ENCODE measurements around the gene PAEP.

PAEP gene

DNA sequence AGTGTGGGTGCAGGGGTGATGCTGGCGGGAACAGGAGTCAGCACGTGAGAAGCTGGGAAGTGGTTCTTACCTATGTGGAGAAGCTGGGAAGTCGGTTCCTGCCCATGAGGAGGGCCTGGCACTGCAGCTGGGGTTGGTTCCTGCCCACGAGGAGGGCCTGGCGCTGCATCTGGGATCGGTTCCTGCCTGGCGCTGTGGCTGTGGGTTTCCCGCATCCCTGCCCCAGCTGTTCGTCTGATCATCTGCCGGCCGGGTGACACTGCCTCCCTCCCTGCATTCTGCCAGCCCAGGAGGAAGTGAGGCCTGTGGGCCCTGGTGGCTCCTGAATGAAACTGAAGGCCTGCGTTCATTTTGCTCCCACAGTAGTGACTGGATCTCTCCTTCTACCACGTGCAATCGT, 10.5 kb upstream of the PAEP start:
- DNase-seq (ENCODE audit: low read depth in 2 of 2) = no peak

DNA sequence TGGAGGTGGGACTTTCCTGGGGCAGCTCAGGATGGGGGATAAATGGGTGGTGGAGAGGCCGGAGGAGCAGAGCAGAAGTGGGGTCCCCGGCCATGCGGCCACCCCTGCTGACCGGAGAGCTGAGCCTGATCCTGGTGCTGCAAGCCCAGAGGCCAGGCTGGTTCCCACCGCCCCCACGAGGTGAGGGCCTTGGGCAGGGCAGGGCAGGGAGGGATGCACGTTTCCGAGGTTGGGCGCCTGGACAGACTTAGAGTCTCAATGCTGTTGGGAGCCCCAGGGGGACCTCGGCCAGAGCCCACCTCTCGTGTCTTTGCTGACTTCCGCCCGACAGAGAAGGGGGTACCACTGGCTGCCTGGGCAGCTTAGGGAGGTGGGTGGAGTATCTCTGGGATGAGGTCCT, 10.1 kb upstream of the PAEP start:
- no peak for DNase-seq (ENCODE audit: low read depth in 2 of 2)

DNA sequence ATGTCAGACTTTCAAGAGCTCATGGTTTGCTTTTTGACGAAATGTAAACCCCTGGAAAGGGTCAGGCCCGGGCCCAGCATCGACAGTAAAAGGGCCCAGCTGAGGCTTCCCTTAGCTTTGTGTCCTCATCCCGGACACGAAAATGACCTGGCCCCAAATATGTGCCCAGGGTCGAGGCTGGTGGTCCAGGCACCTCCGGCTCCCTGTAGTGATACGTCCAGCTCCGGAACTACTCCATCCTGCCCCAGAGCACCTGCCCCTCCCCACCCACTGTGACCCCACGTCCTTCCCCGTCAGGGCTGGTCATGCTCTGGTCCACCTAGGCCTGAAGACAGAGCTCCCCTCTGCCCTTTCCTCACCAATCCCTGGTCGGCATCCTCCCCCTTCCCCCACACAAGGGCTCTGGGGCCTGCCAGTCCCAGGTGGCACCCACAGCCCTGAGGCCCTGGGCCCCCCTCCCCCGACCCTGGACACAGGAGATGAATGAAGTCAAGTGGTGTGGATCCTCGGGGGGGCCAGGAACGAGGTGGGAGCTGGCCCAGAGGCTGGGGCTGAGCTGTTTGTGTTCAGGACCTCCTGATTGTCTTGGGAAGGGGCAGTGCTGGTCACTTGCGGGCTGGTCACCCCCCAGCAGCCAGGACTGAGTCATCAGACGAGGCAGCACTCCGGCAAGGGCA, 9.4 kb upstream of the PAEP start:
- no peak for DNase-seq (ENCODE audit: low read depth in 2 of 2)

DNA sequence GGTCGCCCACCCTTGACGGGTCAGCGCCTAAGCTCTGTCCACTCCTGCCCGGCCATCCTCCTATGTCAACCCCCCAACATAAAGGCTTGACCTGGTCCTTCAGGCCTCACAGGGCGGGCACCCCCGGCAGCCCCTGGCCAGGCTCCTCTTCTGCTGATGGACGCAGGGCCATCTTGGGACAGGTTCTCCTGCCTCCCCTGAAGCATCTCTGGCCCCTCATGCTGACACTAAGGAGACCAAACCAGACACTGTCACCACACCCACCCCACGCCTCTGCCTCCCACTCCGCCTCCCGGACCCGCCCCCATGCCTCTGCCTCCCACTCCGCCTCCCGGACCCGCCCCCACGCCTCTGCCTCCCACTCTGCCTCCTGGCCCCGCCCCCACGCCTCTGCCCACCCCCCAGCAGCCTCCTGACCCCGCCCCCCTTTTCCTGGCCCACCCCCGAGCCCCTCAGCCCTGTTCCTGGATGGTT, 8.8 kb upstream of the PAEP start:
- DNase-seq (ENCODE audit: low read depth in 2 of 2) = no peak

DNA sequence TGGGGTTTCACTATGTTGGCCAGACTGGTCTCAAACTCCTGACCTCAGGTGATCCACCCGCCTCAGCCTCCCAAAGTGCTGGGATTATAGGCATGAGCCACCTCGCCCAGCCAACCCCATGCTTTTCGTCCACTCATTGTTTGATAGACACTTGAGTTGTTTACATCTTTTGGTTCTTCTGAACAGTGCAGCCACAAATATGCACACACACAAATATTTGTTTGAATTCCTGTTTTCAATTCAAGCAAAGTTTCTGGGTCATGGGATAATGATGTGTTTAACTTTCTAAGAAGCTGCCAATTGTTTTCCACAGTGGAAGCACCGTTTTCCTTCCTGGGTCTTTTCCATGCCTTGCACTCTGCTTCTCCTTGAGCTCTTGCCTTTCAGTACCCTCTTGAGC, 6.8 kb upstream of the PAEP start:
- DNase-seq (ENCODE audit: low read depth in 2 of 2) = no peak

DNA sequence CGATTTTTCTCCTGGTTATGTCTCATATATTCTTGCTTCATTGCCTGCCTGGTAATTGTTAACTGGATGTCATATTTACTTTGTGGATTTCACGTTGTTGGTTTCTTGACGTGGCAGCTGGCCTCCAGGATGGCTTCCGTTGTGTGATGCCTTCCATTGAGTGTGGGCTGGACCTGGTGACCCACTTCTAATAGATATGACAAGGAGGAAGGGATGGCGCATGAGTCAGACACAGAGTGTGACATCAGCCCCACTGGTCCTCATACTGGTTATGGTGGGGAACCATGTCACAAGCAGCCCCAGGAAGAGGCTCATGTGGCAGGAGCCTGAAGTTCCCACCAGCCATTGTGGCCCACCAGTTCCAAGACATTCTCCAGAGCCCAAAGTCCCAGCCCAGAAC, 6.4 kb upstream of the PAEP start:
- no peak for DNase-seq (ENCODE audit: low read depth in 2 of 2)

DNA sequence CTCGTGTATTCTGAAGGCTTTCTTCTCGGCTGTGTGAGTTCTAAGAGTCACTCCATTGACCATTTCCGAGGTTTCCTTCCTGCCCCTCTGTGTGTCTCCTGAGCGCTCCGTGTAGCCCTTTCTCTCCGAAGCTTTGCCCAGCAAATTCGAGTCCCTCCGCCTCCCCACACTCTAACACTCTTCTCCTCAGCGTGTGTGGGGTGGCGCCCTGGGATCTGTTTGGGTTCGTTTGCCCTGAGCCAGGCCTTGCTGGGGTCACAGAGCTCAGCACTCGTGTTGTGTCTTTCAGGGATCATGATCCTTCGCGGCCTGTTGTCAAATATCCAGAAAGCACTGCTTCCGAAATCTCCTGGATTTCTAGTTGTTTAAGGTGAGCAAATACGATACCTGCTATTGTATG, 5.6 kb upstream of the PAEP start:
- no peak for DNase-seq (ENCODE audit: low read depth in 2 of 2)

DNA sequence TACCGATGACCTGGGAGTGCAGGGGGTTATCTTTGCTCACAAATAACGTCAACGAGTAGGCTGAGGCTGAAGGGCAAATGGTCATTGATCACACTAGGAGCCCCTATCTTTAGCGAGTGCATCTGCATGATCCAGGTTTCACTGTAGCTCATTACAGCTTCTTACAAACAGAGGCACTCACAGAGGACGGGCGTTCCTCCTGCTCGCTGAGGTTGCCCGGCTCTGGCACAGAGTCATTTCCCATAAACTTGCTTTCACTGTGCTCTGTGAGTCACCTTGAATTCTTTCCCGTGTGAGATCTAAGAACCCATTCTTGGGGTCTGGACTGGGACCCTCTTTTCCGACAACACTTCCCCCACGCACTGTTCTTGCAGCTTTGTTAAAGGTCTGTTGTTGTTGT, 1.9 kb upstream of the PAEP start:
- no peak for DNase-seq (ENCODE audit: low read depth in 2 of 2)

DNA sequence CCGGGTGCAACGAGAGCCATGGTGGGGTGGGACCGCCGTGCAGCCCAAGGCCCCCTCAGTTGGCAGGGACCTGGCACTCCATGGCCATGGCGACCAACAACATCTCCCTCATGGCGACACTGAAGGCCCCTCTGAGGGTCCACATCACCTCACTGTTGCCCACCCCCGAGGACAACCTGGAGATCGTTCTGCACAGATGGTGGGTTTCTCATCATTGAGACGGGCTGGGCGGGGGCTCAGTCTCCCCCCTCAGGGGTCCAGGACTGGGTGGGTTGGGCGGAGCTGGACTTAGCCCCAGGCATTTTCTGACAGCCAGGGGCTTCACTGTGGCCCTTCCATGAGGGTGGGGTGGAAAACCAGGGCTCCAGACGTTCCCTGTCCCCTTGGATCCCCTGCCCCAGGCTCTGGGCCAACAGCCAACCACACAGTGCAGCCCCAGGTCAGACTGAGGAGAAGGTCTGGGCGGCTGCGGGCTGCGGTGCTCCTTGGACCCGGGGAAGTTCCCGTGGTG, 734 bp downstream of the PAEP start:
- no peak for DNase-seq (ENCODE audit: low read depth in 2 of 2)

DNA sequence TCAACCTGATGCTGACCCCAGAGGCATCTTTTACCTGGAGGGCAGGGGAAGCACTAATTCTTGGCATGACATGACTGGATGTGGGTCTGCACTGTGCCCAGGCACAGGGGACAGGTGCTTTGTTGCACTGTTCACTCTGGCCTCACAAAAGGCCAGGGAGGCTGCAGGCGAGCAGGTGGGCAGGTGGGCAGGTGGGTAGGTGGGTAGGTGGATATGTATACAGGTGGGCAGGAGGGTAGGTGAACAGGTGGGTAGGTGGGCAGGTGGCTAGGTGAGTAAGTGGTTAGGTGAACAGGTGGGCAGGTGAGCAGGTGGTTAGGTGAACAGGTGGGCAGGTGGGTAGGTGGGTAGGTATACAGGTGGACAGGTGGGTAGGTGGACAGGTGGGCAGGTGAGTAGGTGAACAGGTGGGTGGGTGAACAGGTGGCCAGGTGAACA, 1.5 kb downstream of the PAEP start:
- no peak for DNase-seq (ENCODE audit: low read depth in 2 of 2)

DNA sequence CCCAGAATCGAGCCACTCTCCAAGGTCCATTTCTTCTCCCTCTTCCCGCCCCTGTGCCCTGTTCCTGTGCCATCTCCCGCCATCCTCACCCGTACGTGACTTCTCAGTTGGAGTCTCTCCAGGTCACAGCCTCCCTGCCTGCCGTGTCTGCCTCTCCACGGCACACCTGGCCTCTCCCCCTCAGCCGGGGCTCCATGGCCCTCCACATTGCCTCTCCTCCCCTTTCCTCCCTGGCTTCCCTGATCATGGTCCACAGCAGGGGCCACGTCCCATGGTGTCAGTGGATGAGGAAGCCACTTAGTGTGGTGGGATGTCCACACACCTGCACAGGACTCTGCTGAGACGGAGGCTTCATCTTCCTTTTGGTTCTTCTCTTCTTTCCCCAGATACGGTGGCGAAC, 2.3 kb downstream of the PAEP start:
- DNase-seq (ENCODE audit: low read depth in 2 of 2) = no peak

DNA sequence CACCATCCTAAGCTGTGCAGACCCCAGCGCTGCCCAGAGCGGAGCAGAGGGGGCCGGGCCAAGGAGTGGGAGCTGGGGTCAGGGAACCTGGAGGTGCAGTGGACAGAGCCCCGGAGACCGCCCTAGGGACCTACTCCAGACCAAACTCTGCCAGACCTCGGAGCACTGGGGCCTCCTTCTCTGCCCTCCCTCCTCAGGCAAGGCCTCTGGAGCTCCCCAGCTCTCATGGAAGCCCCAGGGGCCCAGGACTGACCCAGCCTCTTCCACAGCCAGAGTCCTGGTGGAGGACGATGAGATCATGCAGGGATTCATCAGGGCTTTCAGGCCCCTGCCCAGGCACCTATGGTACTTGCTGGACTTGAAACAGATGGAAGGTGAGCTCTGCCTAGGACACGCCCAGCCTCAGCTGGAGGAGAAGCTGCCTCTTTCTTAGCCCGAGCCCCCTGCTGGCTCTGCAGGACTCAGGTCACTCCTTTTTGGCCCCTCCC, 3.6 kb downstream of the PAEP start:
- no peak for DNase-seq (ENCODE audit: low read depth in 2 of 2)

DNA sequence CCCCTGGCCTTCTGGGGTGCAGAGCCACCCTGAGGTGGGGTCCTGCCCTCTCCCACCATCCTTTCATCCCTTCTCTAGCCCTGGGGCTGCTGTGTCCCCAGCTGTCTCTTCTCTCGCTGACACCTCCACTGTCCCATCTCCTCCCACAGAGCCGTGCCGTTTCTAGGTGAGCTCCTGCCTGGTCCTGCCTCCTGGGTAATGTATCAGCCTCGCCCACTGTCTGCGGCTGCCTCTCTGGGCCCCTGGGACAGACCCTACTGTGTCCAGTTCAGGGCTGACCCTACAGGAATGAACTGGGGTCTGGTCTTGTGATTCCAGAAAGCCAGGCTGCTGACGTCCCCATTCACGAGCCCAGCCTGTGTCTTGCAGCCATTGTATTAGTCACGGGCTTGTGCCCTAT, 4.1 kb downstream of the PAEP start:
- DNase-seq (ENCODE audit: low read depth in 2 of 2) = no peak

DNA sequence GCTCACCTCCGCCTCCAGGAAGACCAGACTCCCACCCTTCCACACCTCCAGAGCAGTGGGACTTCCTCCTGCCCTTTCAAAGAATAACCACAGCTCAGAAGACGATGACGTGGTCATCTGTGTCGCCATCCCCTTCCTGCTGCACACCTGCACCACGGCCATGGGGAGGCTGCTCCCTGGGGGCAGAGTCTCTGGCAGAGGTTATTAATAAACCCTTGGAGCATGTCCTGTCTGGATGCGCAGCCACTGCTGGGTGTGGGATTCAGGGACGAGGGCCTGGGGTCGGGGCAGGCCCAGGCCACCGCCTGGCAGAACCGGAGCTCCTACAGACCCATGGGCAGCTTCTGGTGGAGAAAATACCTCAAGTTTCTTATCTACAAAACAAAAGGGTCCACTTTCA, 5.0 kb downstream of the PAEP start:
- no peak for DNase-seq (ENCODE audit: low read depth in 2 of 2)

DNA sequence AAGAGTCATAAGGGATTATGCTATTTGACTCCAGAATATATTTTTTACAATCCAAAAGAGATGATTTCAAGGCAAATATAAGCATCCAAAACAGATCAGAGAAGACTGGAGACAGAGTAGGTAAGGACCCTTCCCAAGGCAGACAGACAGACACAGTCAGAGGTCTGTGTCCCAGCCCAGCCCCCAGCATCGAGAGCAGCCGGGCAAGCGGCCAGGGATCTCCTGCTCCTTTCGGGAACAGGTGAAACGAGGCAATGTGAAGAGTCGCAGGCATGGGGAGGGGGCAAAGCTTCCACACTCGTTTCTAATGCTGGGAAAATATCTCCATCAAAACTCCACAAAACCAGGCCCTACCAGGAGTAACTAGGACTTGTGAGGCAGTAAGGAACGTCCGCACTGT, 5.8 kb downstream of the PAEP start:
- no peak for DNase-seq (ENCODE audit: low read depth in 2 of 2)

DNA sequence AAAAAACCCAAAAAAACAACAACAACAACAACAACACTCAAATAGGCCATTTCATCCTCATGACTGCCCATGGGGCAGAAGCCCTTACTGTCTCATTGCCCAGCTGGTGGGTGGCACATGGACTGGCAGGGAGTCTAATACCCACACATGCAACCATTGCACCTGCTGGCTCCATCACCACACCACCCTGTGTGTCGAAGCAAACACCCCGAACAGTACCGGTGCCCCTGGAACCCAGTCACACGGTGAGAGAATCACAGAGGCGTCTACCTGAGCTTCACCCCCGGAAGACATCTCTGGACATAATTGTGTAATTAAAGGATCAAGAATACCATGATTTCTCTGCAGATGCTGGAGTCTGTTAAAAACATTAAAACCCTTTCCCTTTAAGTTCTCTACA, 6.5 kb downstream of the PAEP start:
- DNase-seq (ENCODE audit: low read depth in 2 of 2) = no peak

DNA sequence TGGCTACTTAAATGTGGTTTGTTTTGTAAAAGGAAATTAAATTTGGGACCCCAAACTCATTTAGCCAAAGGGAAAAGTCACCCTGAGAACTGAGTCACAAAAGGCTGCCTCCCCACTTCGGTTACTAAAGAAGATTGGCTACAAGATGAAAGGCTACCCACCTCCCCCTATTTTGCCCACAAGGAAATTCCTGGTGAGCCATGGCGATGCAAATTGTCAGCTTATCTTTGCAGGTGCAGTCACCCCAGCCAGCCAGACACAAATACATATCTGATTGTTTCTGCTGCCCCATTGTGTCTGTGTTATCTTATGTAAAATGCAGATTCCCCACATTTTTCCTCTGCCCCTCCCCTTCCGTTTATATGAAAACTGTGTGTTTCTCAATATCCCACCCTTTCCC, 8.9 kb downstream of the PAEP start:
- no peak for DNase-seq (ENCODE audit: low read depth in 2 of 2)

DNA sequence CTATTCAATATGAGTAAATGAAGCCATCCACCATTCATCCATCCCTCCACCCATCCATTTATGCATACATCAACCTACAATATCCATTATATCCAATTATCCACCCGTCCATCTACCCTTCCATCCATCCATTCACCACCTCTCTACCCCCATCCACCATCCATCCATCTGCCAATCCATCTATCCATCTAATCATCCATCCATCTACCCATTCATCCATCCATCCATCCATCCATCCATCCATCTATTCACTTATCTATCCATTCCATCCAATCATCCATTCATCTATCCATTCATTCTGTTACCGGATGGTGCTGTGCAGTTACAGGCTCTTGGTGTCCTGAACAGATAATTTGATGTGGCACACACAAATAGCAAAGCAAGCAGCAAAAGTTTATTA, 10.7 kb downstream of the PAEP start:
- no peak for DNase-seq (ENCODE audit: low read depth in 2 of 2)

DNA sequence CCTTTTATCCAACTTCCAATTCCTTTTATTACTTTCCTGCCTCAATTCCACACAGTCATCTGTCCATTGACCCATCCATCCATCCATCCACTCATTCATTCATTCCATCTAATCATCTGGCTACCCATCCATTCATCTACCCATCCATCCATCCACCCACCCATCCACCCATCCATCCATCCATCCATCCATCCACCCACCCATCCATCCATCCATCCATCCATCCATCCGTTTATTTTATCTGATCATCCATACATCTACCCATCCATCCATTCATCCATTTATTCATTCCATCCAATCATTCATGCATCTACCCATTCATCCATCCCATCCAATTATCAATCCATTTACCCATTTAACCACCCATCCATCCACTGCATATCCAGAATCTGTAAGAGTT, 11.6 kb downstream of the PAEP start:
- DNase-seq (ENCODE audit: low read depth in 2 of 2) = no peak

DNA sequence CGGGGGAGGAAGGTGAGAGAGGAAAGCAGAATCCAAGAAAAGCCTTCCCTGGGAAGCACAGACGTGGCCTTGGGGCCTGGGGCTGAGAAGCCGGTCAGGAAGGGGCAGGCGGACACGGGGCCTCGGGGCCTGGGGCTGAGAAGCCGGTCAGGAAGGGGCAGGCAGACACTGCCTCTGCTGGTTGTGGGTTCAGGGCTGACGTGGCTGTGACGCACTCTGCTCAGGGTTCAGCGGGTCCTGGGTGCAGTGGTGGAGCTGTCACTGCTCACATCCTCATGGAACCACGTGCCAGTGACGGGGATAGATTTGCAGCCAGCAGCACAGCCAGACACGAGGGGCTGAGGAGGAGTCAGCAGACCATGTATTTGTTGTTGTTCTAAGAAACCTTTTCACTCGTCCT, 12.8 kb downstream of the PAEP start:
- DNase-seq (ENCODE audit: low read depth in 2 of 2) = no peak

DNA sequence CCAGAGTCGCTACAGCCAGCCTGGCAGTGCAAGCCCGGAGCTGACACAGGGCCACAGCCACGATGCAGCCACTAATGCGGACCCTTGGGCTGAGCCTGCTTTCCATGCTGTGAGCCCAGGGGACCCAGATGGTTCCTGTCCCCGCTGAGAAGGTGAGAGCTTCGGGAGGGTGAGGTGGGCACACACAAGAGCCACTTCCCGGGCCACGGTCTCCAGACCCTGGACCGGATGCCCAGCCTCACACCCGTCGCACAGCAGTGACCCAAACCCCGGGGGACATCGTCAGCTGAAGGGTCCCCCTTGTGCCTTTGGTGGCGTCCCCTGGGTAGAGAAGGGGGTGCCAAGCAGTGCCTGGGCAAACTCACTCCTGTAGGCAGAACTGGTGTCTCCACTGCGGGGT, 13.4 kb downstream of the PAEP start:
- DNase-seq (ENCODE audit: low read depth in 2 of 2) = no peak

DNA sequence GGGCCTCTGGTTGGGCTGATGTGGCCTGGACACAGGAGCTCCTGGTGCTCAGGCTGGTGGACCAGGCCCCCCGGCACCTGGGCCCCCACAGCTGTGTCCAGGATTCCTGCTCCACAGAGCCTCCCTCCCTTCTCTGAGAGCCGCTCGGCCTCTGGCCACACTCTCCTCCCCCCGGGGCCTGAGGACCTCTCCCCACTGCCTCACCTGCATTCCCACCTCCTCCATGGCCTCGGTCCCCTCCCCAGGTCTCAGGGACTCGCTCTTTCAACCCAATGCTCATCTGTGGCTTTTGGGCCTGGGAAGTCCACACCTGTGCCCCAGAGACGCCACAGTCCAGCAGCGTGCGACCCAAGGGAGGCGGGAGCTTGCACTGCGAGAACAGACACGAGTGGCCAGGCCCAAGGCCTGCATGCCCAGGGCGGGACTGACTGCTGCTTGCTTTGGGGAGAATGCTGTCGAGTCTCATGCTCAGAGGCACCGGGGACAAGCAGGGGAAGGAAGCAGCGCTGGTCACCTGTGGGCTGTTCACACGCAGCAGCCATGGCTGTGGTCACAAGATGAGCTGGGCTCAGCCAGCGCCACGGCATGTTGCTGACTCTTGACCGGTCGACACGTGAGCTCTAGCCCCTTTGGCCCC, 14.6 kb downstream of the PAEP start:
- no peak for DNase-seq (ENCODE audit: low read depth in 2 of 2)

DNA sequence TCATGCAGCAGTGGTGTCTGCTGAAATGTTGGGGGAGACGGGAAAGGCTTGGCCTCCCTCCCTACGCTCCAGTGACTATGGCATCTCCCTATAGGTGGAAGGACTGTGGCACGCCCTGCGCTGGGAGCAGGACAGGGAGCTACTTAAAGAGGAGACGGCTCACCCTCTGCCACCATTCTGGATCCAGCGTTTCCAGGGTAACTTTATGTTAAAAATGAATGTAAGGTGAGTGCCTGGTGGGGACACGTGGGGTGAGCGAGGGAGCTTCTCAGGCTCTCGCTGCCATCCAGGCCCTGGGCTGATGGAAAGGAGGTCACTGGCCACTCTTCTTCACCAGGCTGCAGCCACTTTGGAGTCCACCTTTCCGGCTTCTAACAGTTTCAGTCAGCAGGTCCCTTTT, 15.7 kb downstream of the PAEP start:
- DNase-seq (ENCODE audit: low read depth in 2 of 2) = no peak

DNA sequence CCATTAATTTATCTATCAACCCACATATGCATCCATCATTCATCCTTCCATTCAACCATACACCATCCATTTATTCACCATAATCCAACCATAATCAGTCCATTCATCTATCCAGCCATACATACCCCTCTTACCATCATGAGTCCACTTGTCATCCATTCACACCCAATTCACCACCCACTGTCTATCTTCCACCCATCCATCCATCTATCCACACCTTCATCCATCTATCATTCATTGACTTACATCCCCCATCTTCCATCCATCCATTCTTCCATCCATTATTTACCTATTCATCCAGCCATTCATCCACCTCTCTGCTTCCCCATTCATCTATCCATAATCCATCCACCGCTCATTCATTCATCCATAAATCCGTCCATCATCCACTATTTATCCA, 17.8 kb downstream of the PAEP start:
- DNase-seq (ENCODE audit: low read depth in 2 of 2) = no peak
